Loucy (cell line): ENCODE measurements around the gene TWNK.

Experiments used
- CTCF ChIP-seq: fragments of 200-600 bp; sonication (generic); conservative IDR thresholded peaks from 2 replicates; pipeline ENCODE4 v1.5.1; 2014; ENCODE audit warnings: mild to moderate bottlenecking, antibody characterized with exemption, low read length
- EZH2phosphoT487 ChIP-seq: fragments of 200-600 bp; IDR thresholded peaks from 2 replicates; pipeline ENCODE4 v1.6.1; 2018; ENCODE audit warnings: antibody characterized with exemption, mild to moderate bottlenecking, moderate library complexity, borderline replicate concordance

GRCh38 chr10:101002456-101002855 is 15.1 kb downstream of the TWNK start:
- no peak for TF ChIP-seq CTCF
- TF ChIP-seq EZH2phosphoT487 = no peak
